Measurements from ENCODE around the gene RTL9.

RTL9 gene

GRCh38 chrX:110359273-110359672 is 625 bp downstream of the RTL9 start:
- H3K9me3 ChIP-seq (ENCODE audit: control insufficient read depth, low read length), result peaks cover 2% of the 10 kb centered on the region
- H3K9ac ChIP-seq (ENCODE audit: low read length), result no peak overlapping the region
- no peaks in the 10 kb centered on the region for H3K4me1 ChIP-seq (ENCODE audit: control insufficient read depth, insufficient read depth, low read length)
- no peaks in the 10 kb centered on the region for H3K36me3 ChIP-seq (ENCODE audit: control insufficient read depth, insufficient read depth, low read length, severe bottlenecking)
- DNase-seq (ENCODE audit: low read depth), result no peak
- peaks cover 9% of the 10 kb centered on the region for H3K27me3 ChIP-seq (replicated peaks; ENCODE audit: control insufficient read depth, insufficient read depth, low read length)
- H3K4me3 ChIP-seq (ENCODE audit: low read length), result no peak overlapping the region

- H3K36me3 ChIP-seq (ENCODE audit: control insufficient read depth, insufficient read depth, low read length, severe bottlenecking), result no peaks in the 10 kb centered on the region
- no peaks in the 10 kb centered on the region for H3K4me1 ChIP-seq (ENCODE audit: control insufficient read depth, insufficient read depth, low read length)
- H3K4me3 ChIP-seq (ENCODE audit: low read length), result no peak overlapping the region
- no peak overlapping the region for H3K9ac ChIP-seq (ENCODE audit: low read length)
- DNase-seq (ENCODE audit: low read depth), result no peak
- H3K9me3 ChIP-seq (ENCODE audit: control insufficient read depth, low read length), result no peaks in the 10 kb centered on the region
- peaks cover 4% of the 10 kb centered on the region for H3K27me3 ChIP-seq (replicated peaks; ENCODE audit: control insufficient read depth, insufficient read depth, low read length)
These were observed 4.6 kb downstream of the RTL9 start for GRCh38 chrX:110363244-110363643.

GRCh38 chrX:110373310-110373709 is 14.7 kb downstream of the RTL9 start:
- Histone ChIP-seq H3K36me3 (ENCODE audit: control insufficient read depth, insufficient read depth, low read length, severe bottlenecking) (no peaks in the 10 kb centered on the region), H3K27me3 (replicated peaks; ENCODE audit: control insufficient read depth, insufficient read depth, low read length) (peaks cover 27% of the 10 kb centered on the region), H3K9ac (ENCODE audit: low read length) (no peak overlapping the region), H3K4me3 (ENCODE audit: low read length) (no peak overlapping the region), H3K4me1 (ENCODE audit: control insufficient read depth, insufficient read depth, low read length) (no peaks in the 10 kb centered on the region), H3K9me3 (ENCODE audit: control insufficient read depth, low read length) (no peaks in the 10 kb centered on the region)
- no peak for DNase-seq (ENCODE audit: low read depth)

GRCh38 chrX:110374559-110374958 is 15.9 kb downstream of the RTL9 start:
- Histone ChIP-seq H3K27me3 (replicated peaks; ENCODE audit: control insufficient read depth, insufficient read depth, low read length) (peaks cover 28% of the 10 kb centered on the region), H3K9me3 (ENCODE audit: control insufficient read depth, low read length) (no peaks in the 10 kb centered on the region), H3K4me3 (ENCODE audit: low read length) (no peak overlapping the region), H3K9ac (ENCODE audit: low read length) (no peak overlapping the region), H3K4me1 (ENCODE audit: control insufficient read depth, insufficient read depth, low read length) (no peaks in the 10 kb centered on the region), H3K36me3 (ENCODE audit: control insufficient read depth, insufficient read depth, low read length, severe bottlenecking) (no peaks in the 10 kb centered on the region)
- DNase-seq (ENCODE audit: low read depth), result no peak

- H3K4me1 ChIP-seq (ENCODE audit: control insufficient read depth, insufficient read depth, low read length), result peaks cover 18% of the 10 kb centered on the region
- H3K9me3 ChIP-seq (ENCODE audit: control insufficient read depth, low read length), result peaks cover 3% of the 10 kb centered on the region
- H3K27me3 ChIP-seq (replicated peaks; ENCODE audit: control insufficient read depth, insufficient read depth, low read length), result peaks cover 17% of the 10 kb centered on the region
- H3K36me3 ChIP-seq (ENCODE audit: control insufficient read depth, insufficient read depth, low read length, severe bottlenecking), result no peaks in the 10 kb centered on the region
- no peak overlapping the region for H3K9ac ChIP-seq (ENCODE audit: low read length)
- DNase-seq (ENCODE audit: low read depth), result no peak
- H3K4me3 ChIP-seq (ENCODE audit: low read length), result no peak overlapping the region
These were observed 22.6 kb downstream of the RTL9 start for GRCh38 chrX:110381216-110381615.

GRCh38 chrX:110383414-110383813 is 24.8 kb downstream of the RTL9 start:
- Histone ChIP-seq H3K36me3 (ENCODE audit: control insufficient read depth, insufficient read depth, low read length, severe bottlenecking) (no peaks in the 10 kb centered on the region), H3K4me3 (ENCODE audit: low read length) (no peak overlapping the region), H3K27me3 (replicated peaks; ENCODE audit: control insufficient read depth, insufficient read depth, low read length) (peaks cover 9% of the 10 kb centered on the region), H3K9ac (ENCODE audit: low read length) (peak overlapping the region; percentile 62), H3K9me3 (ENCODE audit: control insufficient read depth, low read length) (peaks cover 3% of the 10 kb centered on the region), H3K4me1 (ENCODE audit: control insufficient read depth, insufficient read depth, low read length) (peaks cover 18% of the 10 kb centered on the region)
- DNase-seq (ENCODE audit: low read depth), result peak; percentile 66

- DNase-seq (ENCODE audit: low read depth), result peak; percentile 24
- Histone ChIP-seq H3K4me3 (ENCODE audit: low read length) (no peak overlapping the region), H3K27me3 (replicated peaks; ENCODE audit: control insufficient read depth, insufficient read depth, low read length) (peaks cover 11% of the 10 kb centered on the region), H3K9ac (ENCODE audit: low read length) (no peak overlapping the region), H3K9me3 (ENCODE audit: control insufficient read depth, low read length) (peaks cover 3% of the 10 kb centered on the region), H3K36me3 (ENCODE audit: control insufficient read depth, insufficient read depth, low read length, severe bottlenecking) (no peaks in the 10 kb centered on the region), H3K4me1 (ENCODE audit: control insufficient read depth, insufficient read depth, low read length) (peaks cover 18% of the 10 kb centered on the region)
These were observed 25.8 kb downstream of the RTL9 start for GRCh38 chrX:110384490-110384889.

GRCh38 chrX:110389570-110389969 is 30.9 kb downstream of the RTL9 start:
- Histone ChIP-seq H3K9me3 (ENCODE audit: control insufficient read depth, low read length) (no peaks in the 10 kb centered on the region), H3K4me1 (ENCODE audit: control insufficient read depth, insufficient read depth, low read length) (peaks cover 4% of the 10 kb centered on the region), H3K27me3 (replicated peaks; ENCODE audit: control insufficient read depth, insufficient read depth, low read length) (peaks cover 20% of the 10 kb centered on the region), H3K4me3 (ENCODE audit: low read length) (no peak overlapping the region), H3K9ac (ENCODE audit: low read length) (no peak overlapping the region), H3K36me3 (ENCODE audit: control insufficient read depth, insufficient read depth, low read length, severe bottlenecking) (no peaks in the 10 kb centered on the region)
- DNase-seq (ENCODE audit: low read depth), result no peak

GRCh38 chrX:110391086-110391485 is 32.4 kb downstream of the RTL9 start:
- H3K36me3 ChIP-seq (ENCODE audit: control insufficient read depth, insufficient read depth, low read length, severe bottlenecking), result no peaks in the 10 kb centered on the region
- no peaks in the 10 kb centered on the region for H3K9me3 ChIP-seq (ENCODE audit: control insufficient read depth, low read length)
- peaks cover 4% of the 10 kb centered on the region for H3K4me1 ChIP-seq (ENCODE audit: control insufficient read depth, insufficient read depth, low read length)
- peaks cover 16% of the 10 kb centered on the region for H3K27me3 ChIP-seq (replicated peaks; ENCODE audit: control insufficient read depth, insufficient read depth, low read length)
- DNase-seq (ENCODE audit: low read depth), result no peak
- no peak overlapping the region for H3K4me3 ChIP-seq (ENCODE audit: low read length)
- no peak overlapping the region for H3K9ac ChIP-seq (ENCODE audit: low read length)

GRCh38 chrX:110394651-110395050 is 36.0 kb downstream of the RTL9 start:
- no peaks in the 10 kb centered on the region for H3K9me3 ChIP-seq (ENCODE audit: control insufficient read depth, low read length)
- H3K27me3 ChIP-seq (replicated peaks; ENCODE audit: control insufficient read depth, insufficient read depth, low read length), result peaks cover 29% of the 10 kb centered on the region
- H3K36me3 ChIP-seq (ENCODE audit: control insufficient read depth, insufficient read depth, low read length, severe bottlenecking), result no peaks in the 10 kb centered on the region
- peaks cover 10% of the 10 kb centered on the region for H3K4me1 ChIP-seq (ENCODE audit: control insufficient read depth, insufficient read depth, low read length)
- H3K4me3 ChIP-seq (ENCODE audit: low read length), result no peak overlapping the region
- DNase-seq (ENCODE audit: low read depth), result peak; percentile 44
- no peak overlapping the region for H3K9ac ChIP-seq (ENCODE audit: low read length)

- Histone ChIP-seq H3K4me1 (ENCODE audit: control insufficient read depth, insufficient read depth, low read length) (peaks cover 10% of the 10 kb centered on the region), H3K9me3 (ENCODE audit: control insufficient read depth, low read length) (no peaks in the 10 kb centered on the region), H3K4me3 (ENCODE audit: low read length) (no peak overlapping the region), H3K36me3 (ENCODE audit: control insufficient read depth, insufficient read depth, low read length, severe bottlenecking) (no peaks in the 10 kb centered on the region), H3K27me3 (replicated peaks; ENCODE audit: control insufficient read depth, insufficient read depth, low read length) (peaks cover 33% of the 10 kb centered on the region), H3K9ac (ENCODE audit: low read length) (no peak overlapping the region)
- no peak for DNase-seq (ENCODE audit: low read depth)
These were observed 37.2 kb downstream of the RTL9 start for GRCh38 chrX:110395877-110396276.

GRCh38 chrX:110396735-110397134 is 38.1 kb downstream of the RTL9 start:
- peaks cover 37% of the 10 kb centered on the region for H3K27me3 ChIP-seq (replicated peaks; ENCODE audit: control insufficient read depth, insufficient read depth, low read length)
- no peak overlapping the region for H3K4me3 ChIP-seq (ENCODE audit: low read length)
- H3K36me3 ChIP-seq (ENCODE audit: control insufficient read depth, insufficient read depth, low read length, severe bottlenecking), result no peaks in the 10 kb centered on the region
- H3K4me1 ChIP-seq (ENCODE audit: control insufficient read depth, insufficient read depth, low read length), result peaks cover 6% of the 10 kb centered on the region
- DNase-seq (ENCODE audit: low read depth), result no peak
- no peaks in the 10 kb centered on the region for H3K9me3 ChIP-seq (ENCODE audit: control insufficient read depth, low read length)
- no peak overlapping the region for H3K9ac ChIP-seq (ENCODE audit: low read length)

Data from adipocyte (in vitro differentiated cells).